A549 (cell line): ENCODE measurements around the gene KRTAP24-1. TPM values are rescaled to one million over a fixed set of nuclear protein-coding genes. Genes with fewer than 3 reads are reported as not detected.

Source experiments
- ATAC-seq, 2 experiments: fragments of 200-7000 bp in 1 of 2; fragments of >200 bp in 1 of 2; cut with Nextera tagmentation in 1 of 2; cut with Tn5 transposase in 1 of 2; 3 replicates each; pipeline versions ENCODE4 v1.8.0 to v1.9.1; 2018 to 2020; ENCODE audit warnings: mild to moderate bottlenecking in 1 of 2, moderate library complexity in 1 of 2
- CTCF ChIA-PET: fragments of 300-600 bp; sonication (Branson Sonifier 250); formaldehyde crosslinking; extraction: SDS; loops from one replicate; lab custom pipeline; 2021; ENCODE audit warnings: antibody characterized with exemption, inconsistent platforms; lab: Yijun Ruan, JAX
- POLR2A ChIA-PET: fragments of 350-600 bp; formaldehyde crosslinking; extraction: SDS; loops from one replicate; lab custom pipeline; 2021; ENCODE audit warnings: antibody characterized with exemption, inconsistent platforms; lab: Yijun Ruan, JAX
- DNase-seq, 2 experiments: peaks; one replicate each; pipeline versions ENCODE4 v3.0.0 to v3.0.0-alpha.2; 2011 to 2016; ENCODE audit warnings: low read depth in 1 of 2, low spot score in 1 of 2
- FAIRE-seq: peaks from 2 replicates; lab custom pipeline; 2011; peaks lifted over from hg19 to GRCh38; lab: Jason Lieb, UNC
- H3K27ac ChIP-seq, 2 experiments: fragments of >200 bp; sonication (Bioruptor Twin); formaldehyde crosslinking; 3 replicates each; pipeline ENCODE4 v1.5.1; 2016 to 2017
- H3K4me1 ChIP-seq: fragments of >200 bp; sonication (Bioruptor Twin); formaldehyde crosslinking; 3 replicates; pipeline ENCODE4 v1.6.1; 2016
- H3K4me2 ChIP-seq: fragments of >200 bp; sonication (Bioruptor Twin); formaldehyde crosslinking; 3 replicates; pipeline ENCODE4 v1.6.1; 2016
- H3K4me3 ChIP-seq: fragments of >200 bp; sonication (Bioruptor Twin); formaldehyde crosslinking; 3 replicates; pipeline ENCODE4 v1.5.1; 2016
- H3K9me3 ChIP-seq: fragments of >200 bp; sonication (Bioruptor Twin); formaldehyde crosslinking; 3 replicates; pipeline ENCODE4 v1.6.1; 2016
- CBX2 ChIP-seq: fragments of 200-600 bp; sonication (generic); IDR thresholded peaks from 2 replicates; pipeline ENCODE4 v1.6.1; 2016; ENCODE audit warnings: low read depth, mild to moderate bottlenecking, borderline replicate concordance
- CHD4 ChIP-seq: fragments of 200-600 bp; sonication (generic); IDR thresholded peaks from 2 replicates; pipeline ENCODE4 v1.6.1; 2016; ENCODE audit warnings: antibody characterized with exemption, mild to moderate bottlenecking, borderline replicate concordance
- EHMT2 ChIP-seq: fragments of 200-600 bp; sonication (generic); IDR thresholded peaks from 2 replicates; pipeline ENCODE4 v1.6.1; 2016; ENCODE audit warnings: antibody characterized with exemption, low read depth, mild to moderate bottlenecking, moderate library complexity
- FOSL2 ChIP-seq, 2 experiments: fragments of 450-650 bp in 1 of 2; fragments of >200 bp in 1 of 2; sonication (Bioruptor Twin) in 1 of 2; formaldehyde crosslinking; IDR thresholded peaks; 2 replicates each; pipeline versions ENCODE4 v1.5.0 to v1.6.1; 2016 to 2020; ENCODE audit warnings: mild to moderate bottlenecking in 1 of 2, moderate library complexity in 1 of 2
- HDAC2 ChIP-seq: fragments of 200-600 bp; sonication (generic); IDR thresholded peaks from 2 replicates; pipeline ENCODE4 v1.6.1; 2016
- HOXA7 ChIP-seq: fragments of 250-450 bp; sonication (Bioruptor Pico); IDR thresholded peaks from 2 replicates; pipeline ENCODE4 v1.5.0; 2020; ENCODE audit warnings: mild to moderate bottlenecking, moderate library complexity
- KDM5A ChIP-seq: fragments of 200-600 bp; sonication (generic); IDR thresholded peaks from 2 replicates; pipeline ENCODE4 v1.6.1; 2016; ENCODE audit warnings: antibody characterized with exemption, mild to moderate bottlenecking
- NPAS2 ChIP-seq: fragments of 250-450 bp; sonication (Bioruptor Pico); IDR thresholded peaks from 2 replicates; pipeline ENCODE4 v1.8.0; 2022; ENCODE audit warnings: mild to moderate bottlenecking, moderate library complexity, borderline replicate concordance
- POLR2A ChIP-seq: IDR thresholded peaks from 2 replicates; pipeline ENCODE4 v1.6.1; 2012; ENCODE audit warnings: mild to moderate bottlenecking, low read length
- RAD21 ChIP-seq, 2 experiments: fragments of >200 bp in 1 of 2; sonication (Bioruptor Twin) in 1 of 2; formaldehyde crosslinking in 1 of 2; IDR thresholded peaks in 1 of 2; conservative IDR thresholded peaks in 1 of 2; 2 replicates in 1 of 2; 3 replicates in 1 of 2; pipeline ENCODE4 v1.6.1; 2012 to 2018; ENCODE audit warnings: inconsistent platforms in 1 of 2
- RFX5 ChIP-seq: fragments of 450-650 bp; IDR thresholded peaks from 2 replicates; pipeline ENCODE4 v1.7.1; 2014; ENCODE audit warnings: antibody characterized with exemption, mild to moderate bottlenecking, moderate library complexity
- RNF2 ChIP-seq: fragments of 200-600 bp; sonication (generic); IDR thresholded peaks from 2 replicates; pipeline ENCODE4 v1.6.1; 2016; ENCODE audit warnings: low read depth, mild to moderate bottlenecking, antibody characterized with exemption, moderate library complexity, borderline replicate concordance
- SMC3 ChIP-seq: fragments of >200 bp; sonication (Bioruptor Twin); formaldehyde crosslinking; IDR thresholded peaks from 3 replicates; pipeline ENCODE4 v1.6.1; 2018; ENCODE audit warnings: inconsistent platforms
- TFCP2L1 ChIP-seq: fragments of 250-450 bp; sonication (Bioruptor Pico); IDR thresholded peaks from 2 replicates; pipeline ENCODE4 v1.5.0; 2021; ENCODE audit warnings: mild to moderate bottlenecking
- TP53 ChIP-seq: fragments of 250-450 bp; sonication (Bioruptor Pico); IDR thresholded peaks from 2 replicates; pipeline ENCODE4 v1.5.0; 2021; ENCODE audit warnings: mild to moderate bottlenecking, moderate library complexity
- ZFP36 ChIP-seq: fragments of 450-650 bp; IDR thresholded peaks from 2 replicates; pipeline ENCODE4 v1.6.1; 2014; ENCODE audit warnings: borderline replicate concordance; ENCODE audit not compliant: partially characterized antibody
- ZNF302 ChIP-seq: fragments of 250-450 bp; sonication (Bioruptor Pico); IDR thresholded peaks from 2 replicates; pipeline ENCODE4 v1.9.0; 2021; ENCODE audit warnings: inconsistent platforms, mild to moderate bottlenecking, moderate library complexity
- WGBS: methylation state at CpG from one replicate; pipeline ENCODE4 v1.1.6; 2017; ENCODE audit errors: missing lambda C conversion rate; 5-methylcytosine and 5-hydroxymethylcytosine counted together
- polyA plus RNA-seq, 4 experiments: library from polyadenylated mRNA; depleted of rRNA in 3 of 4; stranded (reverse); fragments of >200 nt; fragmentation: RNase III in 1 of 4; extraction: RNeasy Plus Mini Kit Qiagen cat#74134 plus additional on column Dnase treatment in 1 of 4; gene quantifications; 2 replicates in 3 of 4; 3 replicates in 1 of 4; pipeline ENCODE4 v1.2.3, GENCODE V29; 2011 to 2017
- TF ChIP-seq, protein P1 (sequence below): fragments of >200 bp; sonication (Bioruptor Twin); formaldehyde crosslinking; IDR thresholded peaks from 3 replicates; pipeline ENCODE4 v1.6.1; 2016
- TF ChIP-seq, protein P2 (sequence below): fragments of 250-450 bp; sonication (Bioruptor Pico); IDR thresholded peaks from 2 replicates; pipeline ENCODE4 v1.5.0; 2020; ENCODE audit warnings: low read depth, mild to moderate bottlenecking, moderate library complexity
- TF ChIP-seq, protein P3 (sequence below): IDR thresholded peaks from 2 replicates; pipeline ENCODE4 v1.6.1; 2012
- TF ChIP-seq, protein P4 (sequence below): IDR thresholded peaks from 2 replicates; pipeline ENCODE4 v1.6.1; 2012
- TF ChIP-seq, protein P5 (sequence below): fragments of >200 bp; sonication (Bioruptor Twin); formaldehyde crosslinking; IDR thresholded peaks from 2 replicates; pipeline ENCODE4 v1.6.1; 2016
- TF ChIP-seq, protein P6 (sequence below): fragments of 450-650 bp; IDR thresholded peaks from 2 replicates; pipeline ENCODE4 v1.6.1; 2014; ENCODE audit warnings: antibody characterized with exemption

KRTAP24-1 gene
- polyA plus RNA-seq, 2 of the 4 experiments (the other 2 are of a cell fraction) = not detected

DNA sequence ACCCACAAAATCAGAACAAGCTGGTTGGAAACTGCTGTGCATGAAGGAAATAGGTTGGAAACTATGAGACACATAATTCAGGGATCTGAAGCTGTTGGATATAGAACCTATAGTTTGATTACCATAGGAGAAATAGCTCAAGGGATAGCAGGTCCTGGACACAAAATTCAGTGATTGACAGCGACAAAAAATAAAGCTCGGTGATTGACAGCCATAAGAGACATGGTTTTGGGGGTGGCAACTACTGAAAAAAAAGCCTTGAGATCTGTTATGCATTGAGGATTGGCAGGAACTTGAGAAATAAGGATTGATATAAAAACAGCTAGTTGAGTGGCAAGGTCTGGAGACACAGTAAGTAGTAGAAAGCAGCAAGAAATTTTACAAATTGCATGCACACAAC is 6.5 kb upstream of the KRTAP24-1 start, which contains the start of gene KRTAP25-1:
TSS of gene KRTAP25-1 (minus strand) at position 300 of the 400 bp plus-strand sequence. CDS start at position 276, 24 bp downstream.
- Histone ChIP-seq H3K4me1 (no peaks in the 10 kb centered on the region), H3K27ac (no peak within 1 kb of the TSS), H3K4me2 (no peak within 1 kb of the TSS), H3K4me3 (no peak within 1 kb of the TSS), H3K9me3 (no peaks in the 10 kb centered on the region)
- DNase-seq = no peak
- ATAC-seq = no peak
- 0% methylated on average over 2 of the region's 2 CpGs for WGBS
- ChIA-PET CTCF (interaction anchor here (1.0 kb wide), 1 partner anchor 106 kb away, joined by 3 read pairs; no protein-coding TSS in a partner anchor), POLR2A (no interaction called here)
- TF ChIP-seq, protein P1, sequence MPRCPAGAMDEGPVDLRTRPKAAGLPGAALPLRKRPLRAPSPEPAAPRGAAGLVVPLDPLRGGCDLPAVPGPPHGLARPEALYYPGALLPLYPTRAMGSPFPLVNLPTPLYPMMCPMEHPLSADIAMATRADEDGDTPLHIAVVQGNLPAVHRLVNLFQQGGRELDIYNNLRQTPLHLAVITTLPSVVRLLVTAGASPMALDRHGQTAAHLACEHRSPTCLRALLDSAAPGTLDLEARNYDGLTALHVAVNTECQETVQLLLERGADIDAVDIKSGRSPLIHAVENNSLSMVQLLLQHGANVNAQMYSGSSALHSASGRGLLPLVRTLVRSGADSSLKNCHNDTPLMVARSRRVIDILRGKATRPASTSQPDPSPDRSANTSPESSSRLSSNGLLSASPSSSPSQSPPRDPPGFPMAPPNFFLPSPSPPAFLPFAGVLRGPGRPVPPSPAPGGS = no peak
- no peak for FAIRE-seq

DNA sequence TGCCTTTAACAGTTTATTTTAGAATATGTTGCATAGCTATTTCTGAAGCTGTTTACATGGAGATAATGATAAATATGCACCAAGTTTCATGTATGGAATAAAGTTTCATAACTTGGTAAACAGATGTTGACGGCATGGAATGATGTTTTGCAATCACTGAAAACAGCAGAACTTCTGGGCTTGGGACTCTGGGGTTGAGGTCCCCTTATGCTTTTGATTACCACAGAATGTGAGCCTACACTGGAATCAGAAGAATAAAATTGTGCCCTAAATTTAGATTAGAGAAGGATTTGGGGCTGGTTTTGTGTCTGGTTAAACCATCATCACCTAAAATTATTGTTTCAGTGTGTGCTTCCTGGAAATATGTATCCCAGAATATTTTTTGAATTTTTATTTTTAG is 11.1 kb downstream of the KRTAP24-1 start:
- DNase-seq (no peak), FAIRE-seq (no peak), ATAC-seq (no peak)
- Histone ChIP-seq H3K4me3 (no peak overlapping the region), H3K4me2 (no peak overlapping the region), H3K4me1 (no peaks in the 10 kb centered on the region), H3K27ac (no peak overlapping the region), H3K9me3 (no peaks in the 10 kb centered on the region)
- TF ChIP-seq RNF2 (no peak), RFX5 (no peak), SMC3 (no peak), FOSL2 (IDR thresholded peaks at IDR 0.05) (no peak), FOSL2 (CRISPR knock-in tag; IDR thresholded peaks at IDR 0.05) (no peak), KDM5A (no peak), CHD4 (no peak), HDAC2 (no peak), RAD21 (conservative IDR thresholded peaks at IDR 0.05 in 1 of 2, IDR thresholded peaks at IDR 0.05 in 1 of 2) (no peak)
- TF ChIP-seq, protein P2, sequence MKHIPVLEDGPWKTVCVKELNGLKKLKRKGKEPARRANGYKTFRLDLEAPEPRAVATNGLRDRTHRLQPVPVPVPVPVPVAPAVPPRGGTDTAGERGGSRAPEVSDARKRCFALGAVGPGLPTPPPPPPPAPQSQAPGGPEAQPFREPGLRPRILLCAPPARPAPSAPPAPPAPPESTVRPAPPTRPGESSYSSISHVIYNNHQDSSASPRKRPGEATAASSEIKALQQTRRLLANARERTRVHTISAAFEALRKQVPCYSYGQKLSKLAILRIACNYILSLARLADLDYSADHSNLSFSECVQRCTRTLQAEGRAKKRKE = no peak
- TF ChIP-seq, protein P3, sequence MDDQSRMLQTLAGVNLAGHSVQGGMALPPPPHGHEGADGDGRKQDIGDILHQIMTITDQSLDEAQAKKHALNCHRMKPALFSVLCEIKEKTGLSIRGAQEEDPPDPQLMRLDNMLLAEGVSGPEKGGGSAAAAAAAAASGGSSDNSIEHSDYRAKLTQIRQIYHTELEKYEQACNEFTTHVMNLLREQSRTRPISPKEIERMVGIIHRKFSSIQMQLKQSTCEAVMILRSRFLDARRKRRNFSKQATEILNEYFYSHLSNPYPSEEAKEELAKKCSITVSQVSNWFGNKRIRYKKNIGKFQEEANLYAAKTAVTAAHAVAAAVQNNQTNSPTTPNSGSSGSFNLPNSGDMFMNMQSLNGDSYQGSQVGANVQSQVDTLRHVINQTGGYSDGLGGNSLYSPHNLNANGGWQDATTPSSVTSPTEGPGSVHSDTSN = no peak
- TF ChIP-seq, protein P4, sequence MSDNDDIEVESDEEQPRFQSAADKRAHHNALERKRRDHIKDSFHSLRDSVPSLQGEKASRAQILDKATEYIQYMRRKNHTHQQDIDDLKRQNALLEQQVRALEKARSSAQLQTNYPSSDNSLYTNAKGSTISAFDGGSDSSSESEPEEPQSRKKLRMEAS = no peak
- 0% methylated on average over 1 of the region's 1 CpG for WGBS
- CTCF ChIA-PET = no interaction called here
- POLR2A ChIA-PET = no interaction called here

DNA sequence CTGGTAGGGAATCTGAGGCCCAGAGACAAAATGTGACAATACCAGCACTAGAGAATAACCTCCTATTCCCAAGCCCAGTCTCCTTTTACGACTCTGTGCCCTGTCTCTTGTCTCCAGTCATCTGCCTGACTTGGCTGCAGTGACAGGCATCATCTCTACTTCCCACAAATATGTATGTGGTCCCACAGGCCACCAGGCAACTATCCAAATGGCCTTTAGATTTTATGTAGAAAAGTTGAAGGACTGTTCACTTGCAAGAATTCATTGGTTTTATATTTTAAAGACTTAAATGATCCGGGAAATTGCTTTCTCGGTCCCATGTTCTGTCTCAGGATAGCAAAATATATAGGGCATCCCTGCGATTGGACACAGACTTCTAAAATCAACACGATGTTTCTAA is 11.6 kb downstream of the KRTAP24-1 start:
- 12% methylated on average over 5 of the region's 5 CpGs for WGBS
- Histone ChIP-seq H3K4me3 (no peak overlapping the region), H3K9me3 (no peaks in the 10 kb centered on the region), H3K27ac (no peak overlapping the region), H3K4me2 (no peak overlapping the region), H3K4me1 (no peaks in the 10 kb centered on the region)
- POLR2A ChIA-PET = no interaction called here
- no peak for TF ChIP-seq CBX2
- TF ChIP-seq TFCP2L1 (CRISPR knock-in tag) = no peak
- TF ChIP-seq HOXA7 (CRISPR knock-in tag) = no peak
- TF ChIP-seq EHMT2 = no peak
- TF ChIP-seq, protein P5, sequence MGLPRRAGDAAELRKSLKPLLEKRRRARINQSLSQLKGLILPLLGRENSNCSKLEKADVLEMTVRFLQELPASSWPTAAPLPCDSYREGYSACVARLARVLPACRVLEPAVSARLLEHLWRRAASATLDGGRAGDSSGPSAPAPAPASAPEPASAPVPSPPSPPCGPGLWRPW = no peak
- no peak for TF ChIP-seq TP53 (CRISPR knock-in tag)
- no peak for TF ChIP-seq SMC3
- TF ChIP-seq, protein P6, sequence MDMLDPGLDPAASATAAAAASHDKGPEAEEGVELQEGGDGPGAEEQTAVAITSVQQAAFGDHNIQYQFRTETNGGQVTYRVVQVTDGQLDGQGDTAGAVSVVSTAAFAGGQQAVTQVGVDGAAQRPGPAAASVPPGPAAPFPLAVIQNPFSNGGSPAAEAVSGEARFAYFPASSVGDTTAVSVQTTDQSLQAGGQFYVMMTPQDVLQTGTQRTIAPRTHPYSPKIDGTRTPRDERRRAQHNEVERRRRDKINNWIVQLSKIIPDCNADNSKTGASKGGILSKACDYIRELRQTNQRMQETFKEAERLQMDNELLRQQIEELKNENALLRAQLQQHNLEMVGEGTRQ = no peak
- no peak for TF ChIP-seq KDM5A
- no peak for TF ChIP-seq NPAS2 (CRISPR knock-in tag)
- TF ChIP-seq FOSL2 (IDR thresholded peaks at IDR 0.05) = no peak
- no peak for TF ChIP-seq FOSL2 (CRISPR knock-in tag; IDR thresholded peaks at IDR 0.05)
- TF ChIP-seq CHD4 = no peak
- no peak for TF ChIP-seq POLR2A
- TF ChIP-seq, protein P3 = no peak
- no peak for TF ChIP-seq ZFP36
- no peak for TF ChIP-seq ZNF302 (CRISPR knock-in tag)
- ATAC-seq (no peak), DNase-seq (no peak), FAIRE-seq (no peak)
- CTCF ChIA-PET = no interaction called here
